ENCODE measurements around the gene NUDT1. TPM values are rescaled to one million over a fixed set of nuclear protein-coding genes. Genes with fewer than 3 reads are reported as not detected.

NUDT1 gene
- total RNA-seq, 1 experiment from 2014 or later = 84.7 TPM

DNA sequence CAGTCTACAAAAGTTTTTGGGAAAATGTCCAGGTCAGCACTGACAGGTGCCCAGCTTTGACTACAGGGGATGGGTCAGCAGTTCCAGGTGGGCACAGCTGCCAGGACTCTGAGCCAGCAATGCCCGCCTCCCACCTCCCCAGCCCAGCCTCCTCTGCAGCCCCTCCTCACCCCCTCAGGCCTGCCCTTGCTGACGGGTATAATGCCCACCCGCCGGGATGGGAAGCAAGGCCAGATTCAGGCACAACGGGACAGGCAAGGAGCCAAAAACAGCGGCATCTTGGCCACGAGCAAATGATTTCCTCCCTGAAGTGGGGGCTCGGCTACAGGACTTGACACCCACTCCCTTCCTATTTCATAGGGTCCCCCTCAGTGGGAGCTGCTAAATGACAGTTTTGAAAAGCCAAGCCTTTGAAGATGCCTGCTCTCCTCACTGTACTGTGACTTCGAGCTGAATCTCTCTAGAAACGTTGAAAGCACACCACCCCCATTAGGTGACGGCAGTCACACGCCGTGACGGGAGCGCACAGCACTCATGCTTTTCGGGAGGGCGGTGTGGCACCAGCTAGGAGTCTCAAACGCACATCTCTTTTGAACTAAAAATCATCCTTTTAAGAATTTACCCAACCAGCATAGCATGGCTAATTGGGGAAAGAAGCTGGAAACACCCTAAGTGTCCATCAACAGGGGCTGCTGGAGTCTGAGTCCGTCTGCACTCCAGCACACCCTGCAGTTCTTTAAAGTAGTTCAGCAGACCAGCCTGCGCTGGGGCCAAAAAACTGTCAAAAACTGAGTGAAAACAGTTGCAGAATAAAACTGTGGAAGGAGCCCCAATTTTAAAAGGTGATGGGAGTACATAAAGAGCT lies 38.9 kb upstream of the NUDT1 start:
- Mint-ChIP-seq H3K27ac (peak overlapping the region; percentile 53 to 90 (median 71); a peak in 4 of 7 replicates), H3K4me1 (no peaks in the 10 kb centered on the region), H3K27me3 (ENCODE audit: low read depth) (no peaks in the 10 kb centered on the region), H3K4me3 (no peak overlapping the region), H3K36me3 (ENCODE audit: insufficient read depth in 1 of 3, low read depth in 3 of 3) (peaks cover 21 to 42% (median 38%) of the 10 kb centered on the region in 3 experiments; a peak in 6 of 7 replicates), H3K9me3 (no peaks in the 10 kb centered on the region; a peak in 1 of 5 replicates)
- Histone ChIP-seq H2BK15ac (ENCODE audit: low read depth, low read length) (no peak overlapping the region), H3K27ac (ENCODE audit: insufficient read length, low read depth, low read length) (no peak overlapping the region), H3K79me2 (ENCODE audit: insufficient read depth, low read length) (no peaks in the 10 kb centered on the region), H2BK5ac (ENCODE audit: insufficient read length, low read length) (no peak overlapping the region), H2BK120ac (ENCODE audit: low read depth, low read length, poor library complexity, severe bottlenecking) (no peak overlapping the region), H3K9ac (ENCODE audit: extremely low read depth, insufficient read length, low read length) (no peak overlapping the region), H3T11ph (ENCODE audit: low read length) (no peak overlapping the region), H3K27me3 (ENCODE audit: insufficient read depth, low read length) (no peaks in the 10 kb centered on the region), H3K14ac (ENCODE audit: insufficient read depth, low read length) (no peak overlapping the region), H2AK5ac (ENCODE audit: insufficient read length, low read length) (no peak overlapping the region), H2BK12ac (ENCODE audit: insufficient read length, low read depth, low read length) (no peak overlapping the region), H3K79me1 (ENCODE audit: insufficient read depth, low read depth, low read length, poor library complexity, severe bottlenecking) (no peaks in the 10 kb centered on the region), H4K20me1 (ENCODE audit: control insufficient read depth, insufficient read depth, insufficient read length) (no peaks in the 10 kb centered on the region), H2BK20ac (ENCODE audit: low read depth, low read length, poor library complexity, severe bottlenecking) (no peak overlapping the region), H4K8ac (replicated peaks; ENCODE audit: insufficient read length, low read depth, low read length) (no peak overlapping the region), H3K4me2 (ENCODE audit: insufficient read depth, insufficient read length, low read length) (no peak overlapping the region), H3K23ac (ENCODE audit: insufficient read length, low read depth, low read length) (no peak overlapping the region), H4K91ac (ENCODE audit: insufficient read length, low read depth, low read length) (no peak overlapping the region), H4K5ac (ENCODE audit: insufficient read length, low read depth, low read length) (no peak overlapping the region), H3K23me2 (ENCODE audit: insufficient read length, low read depth, low read length, poor library complexity, severe bottlenecking) (no peaks in the 10 kb centered on the region), H3K18ac (ENCODE audit: insufficient read length, low read depth, low read length) (no peak overlapping the region), H3K9me3 (ENCODE audit: control insufficient read depth, low read depth, low read length) (no peaks in the 10 kb centered on the region), H3K4ac (ENCODE audit: low read depth, low read length) (no peak overlapping the region), H3K56ac (ENCODE audit: insufficient read length, low read depth, low read length) (no peak overlapping the region), H3K4me1 (ENCODE audit: insufficient read depth, low read length) (no peaks in the 10 kb centered on the region), H2AFZ (ENCODE audit: low read length) (no peak overlapping the region)
- no CpG with 5 or more reads among the region's 20 CpGs for whole genome bisulfite sequencing (ENCODE audit: extremely low coverage, insufficient read length, low lambda C conversion rate)
- TF ChIP-seq, protein P1, sequence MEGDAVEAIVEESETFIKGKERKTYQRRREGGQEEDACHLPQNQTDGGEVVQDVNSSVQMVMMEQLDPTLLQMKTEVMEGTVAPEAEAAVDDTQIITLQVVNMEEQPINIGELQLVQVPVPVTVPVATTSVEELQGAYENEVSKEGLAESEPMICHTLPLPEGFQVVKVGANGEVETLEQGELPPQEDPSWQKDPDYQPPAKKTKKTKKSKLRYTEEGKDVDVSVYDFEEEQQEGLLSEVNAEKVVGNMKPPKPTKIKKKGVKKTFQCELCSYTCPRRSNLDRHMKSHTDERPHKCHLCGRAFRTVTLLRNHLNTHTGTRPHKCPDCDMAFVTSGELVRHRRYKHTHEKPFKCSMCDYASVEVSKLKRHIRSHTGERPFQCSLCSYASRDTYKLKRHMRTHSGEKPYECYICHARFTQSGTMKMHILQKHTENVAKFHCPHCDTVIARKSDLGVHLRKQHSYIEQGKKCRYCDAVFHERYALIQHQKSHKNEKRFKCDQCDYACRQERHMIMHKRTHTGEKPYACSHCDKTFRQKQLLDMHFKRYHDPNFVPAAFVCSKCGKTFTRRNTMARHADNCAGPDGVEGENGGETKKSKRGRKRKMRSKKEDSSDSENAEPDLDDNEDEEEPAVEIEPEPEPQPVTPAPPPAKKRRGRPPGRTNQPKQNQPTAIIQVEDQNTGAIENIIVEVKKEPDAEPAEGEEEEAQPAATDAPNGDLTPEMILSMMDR (conservative IDR thresholded peaks at IDR 0.05) = no peak
- DNase-seq = no peak
